Coronary artery (tissue), 2 donors: ENCODE measurements around the gene EHD4.

ENCODE experiments used
- DNase-seq: peaks from one replicate; pipeline ENCODE4 v3.0.0-alpha.2; 2017; ENCODE audit warnings: low spot score
- H3K27ac ChIP-seq, 2 donors: fragments of 200-600 bp; sonication (generic); one replicate each; pipeline ENCODE4 v1.5.1; 2016 to 2019
- H3K4me3 ChIP-seq: fragments of 200-600 bp; sonication (generic); 2 replicates; pipeline ENCODE4 v1.5.1; 2016; ENCODE audit warnings: mild to moderate bottlenecking, moderate library complexity
- TF ChIP-seq, protein P1 (sequence below): fragments of 200-600 bp; sonication (generic); IDR thresholded peaks from one replicate; pipeline ENCODE4 v1.5.1; 2019; ENCODE audit warnings: antibody characterized with exemption

The EHD4 gene

DNA sequence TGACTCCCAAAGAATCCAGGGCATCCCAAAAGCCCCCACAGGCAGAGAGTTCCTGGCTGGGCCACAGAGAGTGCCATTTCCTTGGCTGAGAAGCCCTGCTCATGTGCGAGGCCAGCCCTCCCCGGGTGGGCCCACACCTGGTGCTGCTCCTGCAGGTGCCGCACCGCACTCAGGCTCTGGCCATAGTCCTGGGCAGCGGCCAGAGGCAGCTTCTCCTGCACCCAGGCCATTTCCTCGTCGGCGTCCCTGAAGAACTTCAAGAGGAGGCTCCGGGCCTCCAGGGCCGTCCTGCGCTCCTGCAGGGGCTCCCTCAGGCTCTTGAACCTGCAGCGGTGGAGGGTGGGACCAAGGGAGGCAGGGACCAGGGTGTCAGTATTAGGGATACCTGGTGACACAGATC lies 115.6 kb downstream of the EHD4 start:
- Histone ChIP-seq H3K27ac (no peak overlapping the region), H3K4me3 (no peak overlapping the region)
- DNase-seq = no peak
- TF ChIP-seq, protein P1, sequence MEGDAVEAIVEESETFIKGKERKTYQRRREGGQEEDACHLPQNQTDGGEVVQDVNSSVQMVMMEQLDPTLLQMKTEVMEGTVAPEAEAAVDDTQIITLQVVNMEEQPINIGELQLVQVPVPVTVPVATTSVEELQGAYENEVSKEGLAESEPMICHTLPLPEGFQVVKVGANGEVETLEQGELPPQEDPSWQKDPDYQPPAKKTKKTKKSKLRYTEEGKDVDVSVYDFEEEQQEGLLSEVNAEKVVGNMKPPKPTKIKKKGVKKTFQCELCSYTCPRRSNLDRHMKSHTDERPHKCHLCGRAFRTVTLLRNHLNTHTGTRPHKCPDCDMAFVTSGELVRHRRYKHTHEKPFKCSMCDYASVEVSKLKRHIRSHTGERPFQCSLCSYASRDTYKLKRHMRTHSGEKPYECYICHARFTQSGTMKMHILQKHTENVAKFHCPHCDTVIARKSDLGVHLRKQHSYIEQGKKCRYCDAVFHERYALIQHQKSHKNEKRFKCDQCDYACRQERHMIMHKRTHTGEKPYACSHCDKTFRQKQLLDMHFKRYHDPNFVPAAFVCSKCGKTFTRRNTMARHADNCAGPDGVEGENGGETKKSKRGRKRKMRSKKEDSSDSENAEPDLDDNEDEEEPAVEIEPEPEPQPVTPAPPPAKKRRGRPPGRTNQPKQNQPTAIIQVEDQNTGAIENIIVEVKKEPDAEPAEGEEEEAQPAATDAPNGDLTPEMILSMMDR = no peak

DNA sequence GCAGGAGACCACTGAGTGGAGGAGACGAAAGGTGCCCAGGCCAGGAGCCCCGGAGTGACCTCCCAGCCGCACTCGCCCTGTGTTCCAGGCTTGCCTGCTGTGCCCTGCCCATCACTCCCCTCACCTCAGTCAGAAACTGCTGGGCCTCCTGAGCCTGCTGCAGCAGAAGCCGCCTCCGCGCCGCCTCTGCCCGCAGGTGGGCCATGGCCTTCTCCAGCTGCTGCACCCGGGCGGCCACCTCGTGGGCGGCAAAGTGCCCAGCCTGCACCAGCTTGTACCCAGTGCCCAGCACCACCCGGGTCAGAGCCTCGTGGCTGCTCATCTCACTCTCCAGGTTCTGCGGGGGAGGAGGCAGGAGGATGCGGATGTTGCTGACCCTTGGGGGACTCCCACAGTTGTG lies 116.1 kb downstream of the EHD4 start:
- Histone ChIP-seq H3K27ac (no peak overlapping the region), H3K4me3 (no peak overlapping the region)
- TF ChIP-seq, protein P1 = no peak
- no peak for DNase-seq

DNA sequence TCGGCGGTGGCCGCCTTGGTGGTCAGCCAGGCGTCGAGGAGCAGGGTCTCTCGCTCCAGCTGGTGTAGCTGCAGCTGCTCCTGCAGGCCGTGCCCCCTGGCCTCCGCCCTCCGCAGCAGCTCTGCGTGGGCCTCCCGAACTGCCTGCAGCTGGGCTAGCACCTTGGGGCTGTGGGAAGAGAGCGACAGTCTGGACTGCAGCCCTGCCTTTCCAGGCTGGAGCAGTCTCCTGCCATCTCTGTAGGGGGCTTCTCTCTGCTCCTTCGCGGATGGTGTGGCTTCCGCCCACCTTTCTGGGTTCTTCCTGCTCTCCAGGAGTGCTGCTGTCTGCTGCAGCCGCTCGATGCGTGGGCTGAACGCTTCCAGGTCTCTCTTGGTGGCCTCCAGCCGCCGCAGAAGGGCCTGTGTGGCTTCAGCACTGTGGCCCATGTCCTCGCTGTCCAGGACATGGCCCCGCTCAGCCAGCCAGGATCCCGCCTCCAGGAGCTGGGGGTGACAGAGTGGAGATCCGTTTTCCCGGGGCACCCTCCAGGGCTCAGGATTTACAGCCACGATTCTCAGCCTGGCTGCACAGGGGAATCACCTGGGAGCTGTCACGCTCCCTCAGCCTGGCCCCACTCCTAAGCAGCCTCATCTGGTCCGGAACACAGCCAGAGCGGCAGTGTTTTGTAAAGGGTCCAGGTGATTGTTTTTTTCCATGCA lies 116.9 kb downstream of the EHD4 start:
- TF ChIP-seq, protein P1 = no peak
- no peak overlapping the region for H3K27ac ChIP-seq
- DNase-seq = no peak
- H3K4me3 ChIP-seq = no peak overlapping the region

DNA sequence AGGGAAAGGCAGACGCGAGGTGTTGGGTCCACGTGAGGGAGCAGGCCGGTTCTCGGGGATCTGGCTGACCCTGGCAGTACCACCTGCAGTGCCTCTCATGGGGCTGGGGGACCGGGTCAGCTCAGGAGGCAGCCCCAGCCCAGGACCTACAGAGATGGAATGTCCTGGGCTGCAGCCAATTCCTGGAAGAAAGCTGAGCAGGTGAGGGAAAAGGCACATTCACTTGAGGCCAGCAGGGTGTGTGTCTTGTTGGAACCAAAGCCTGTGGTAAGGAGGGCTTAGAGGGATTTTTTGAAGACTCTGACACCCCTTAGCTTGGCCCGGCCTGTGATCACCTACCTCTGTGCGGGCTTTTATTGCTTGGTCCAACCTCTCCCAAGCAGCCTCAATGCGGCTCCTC lies 117.9 kb downstream of the EHD4 start:
- Histone ChIP-seq H3K27ac (no peak overlapping the region), H3K4me3 (no peak overlapping the region)
- TF ChIP-seq, protein P1 = no peak
- DNase-seq = no peak

DNA sequence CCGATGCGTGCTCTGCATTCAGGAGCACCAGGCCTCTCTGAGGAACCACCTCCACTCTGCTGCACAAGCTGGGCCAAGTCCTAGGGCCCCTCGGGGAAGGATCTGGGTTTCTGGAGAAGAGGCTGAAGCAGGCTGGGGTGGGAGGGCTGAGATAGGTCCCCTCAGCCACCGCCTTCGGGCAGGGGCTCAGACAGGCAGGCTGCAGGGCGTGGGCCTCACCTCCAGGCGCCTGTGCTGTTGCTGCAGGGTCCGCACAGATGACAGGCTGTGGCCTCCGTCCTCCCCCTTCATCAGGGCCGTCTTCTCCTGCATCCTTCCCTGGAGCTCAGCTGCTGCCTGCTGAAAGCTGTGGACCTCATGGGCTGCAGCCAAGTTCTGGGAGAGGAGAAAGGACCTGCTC lies 118.5 kb downstream of the EHD4 start:
- Histone ChIP-seq H3K27ac (no peak overlapping the region), H3K4me3 (no peak overlapping the region)
- TF ChIP-seq, protein P1 = no peak
- DNase-seq = no peak

DNA sequence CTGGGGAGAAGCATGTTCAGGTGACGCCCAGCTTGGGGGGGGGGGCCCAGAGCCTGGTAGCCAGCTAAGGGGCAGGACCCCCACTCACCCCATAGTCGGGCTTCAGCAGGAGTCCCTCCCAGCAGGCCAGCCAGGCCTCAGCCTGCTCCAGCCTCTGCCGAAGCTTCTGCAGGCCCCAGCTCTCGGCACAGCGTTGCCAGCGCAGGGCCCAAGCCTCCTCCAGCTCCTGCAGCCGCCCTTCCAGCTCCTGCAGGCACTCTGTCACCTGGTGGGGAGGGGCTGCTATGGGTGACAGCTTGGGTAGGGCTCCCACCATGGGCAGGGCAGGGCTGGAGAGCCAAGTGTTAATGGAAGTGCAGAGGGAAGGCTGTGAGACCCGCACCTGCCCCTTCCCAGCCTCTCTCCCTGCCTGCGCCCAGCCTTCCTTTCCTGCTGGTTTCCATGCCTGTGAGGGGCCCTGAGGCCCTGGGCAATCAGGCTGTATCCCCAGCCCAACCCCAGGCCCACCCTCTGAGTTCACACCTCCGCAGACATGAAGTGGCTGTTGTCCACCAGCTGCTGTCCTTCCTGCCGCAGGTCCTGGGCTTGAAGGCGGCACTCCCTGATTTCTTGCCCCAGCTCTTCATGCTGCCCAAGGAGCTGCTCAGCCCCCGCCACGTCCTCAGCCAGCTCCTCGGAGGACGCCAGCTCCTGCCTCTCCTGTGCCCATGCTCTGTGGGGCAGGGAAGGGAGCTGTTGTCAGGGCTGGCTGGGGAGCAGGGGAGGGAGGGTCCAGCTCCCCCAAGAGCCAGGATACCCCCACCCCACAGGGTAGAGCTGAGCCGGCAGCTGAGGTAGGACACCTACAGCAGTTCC lies 119.4 kb downstream of the EHD4 start:
- H3K27ac ChIP-seq = no peak overlapping the region
- TF ChIP-seq, protein P1 = no peak
- no peak for DNase-seq
- H3K4me3 ChIP-seq = no peak overlapping the region
